Measurements from ENCODE around the gene ADAMTSL4.

The ADAMTSL4 gene

DNA sequence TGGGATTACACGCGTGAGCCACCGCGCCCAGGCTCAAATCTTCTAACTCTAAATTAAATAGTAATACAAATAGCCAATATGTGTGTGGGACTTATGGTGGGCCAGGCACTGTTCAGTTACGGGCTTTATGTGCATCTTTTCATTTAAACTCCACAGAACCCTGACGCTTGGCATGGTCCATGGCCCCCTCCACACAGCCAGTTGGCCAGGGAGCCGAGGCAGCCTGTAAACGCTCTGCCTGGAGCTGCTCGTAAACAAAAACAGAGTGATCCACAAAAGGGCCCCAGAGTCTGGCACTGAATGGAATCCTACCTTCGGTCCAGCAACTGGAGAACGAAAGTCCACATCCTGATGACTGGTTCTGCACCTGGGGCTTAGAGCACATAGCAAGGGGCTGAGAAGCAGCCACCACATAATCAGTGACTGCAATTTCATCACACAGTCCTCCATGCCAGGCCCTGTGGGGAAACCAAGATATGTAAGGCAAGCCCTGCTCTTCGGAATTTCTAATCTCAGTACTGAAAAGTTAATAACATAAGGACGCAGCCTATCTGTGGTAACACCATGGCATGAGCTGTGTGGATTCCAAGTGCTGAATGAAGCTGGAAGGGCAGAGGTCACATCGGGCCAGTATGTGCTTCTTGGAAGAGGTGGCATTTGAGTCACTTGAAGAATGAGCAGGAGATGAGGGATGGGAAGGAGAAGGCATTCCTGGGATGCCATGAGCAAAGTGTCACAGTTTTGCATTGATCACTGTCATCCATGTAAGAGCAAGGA lies 13.5 kb upstream of the ADAMTSL4 start:
- no peak for DNase-seq (ENCODE audit: low read depth)

DNA sequence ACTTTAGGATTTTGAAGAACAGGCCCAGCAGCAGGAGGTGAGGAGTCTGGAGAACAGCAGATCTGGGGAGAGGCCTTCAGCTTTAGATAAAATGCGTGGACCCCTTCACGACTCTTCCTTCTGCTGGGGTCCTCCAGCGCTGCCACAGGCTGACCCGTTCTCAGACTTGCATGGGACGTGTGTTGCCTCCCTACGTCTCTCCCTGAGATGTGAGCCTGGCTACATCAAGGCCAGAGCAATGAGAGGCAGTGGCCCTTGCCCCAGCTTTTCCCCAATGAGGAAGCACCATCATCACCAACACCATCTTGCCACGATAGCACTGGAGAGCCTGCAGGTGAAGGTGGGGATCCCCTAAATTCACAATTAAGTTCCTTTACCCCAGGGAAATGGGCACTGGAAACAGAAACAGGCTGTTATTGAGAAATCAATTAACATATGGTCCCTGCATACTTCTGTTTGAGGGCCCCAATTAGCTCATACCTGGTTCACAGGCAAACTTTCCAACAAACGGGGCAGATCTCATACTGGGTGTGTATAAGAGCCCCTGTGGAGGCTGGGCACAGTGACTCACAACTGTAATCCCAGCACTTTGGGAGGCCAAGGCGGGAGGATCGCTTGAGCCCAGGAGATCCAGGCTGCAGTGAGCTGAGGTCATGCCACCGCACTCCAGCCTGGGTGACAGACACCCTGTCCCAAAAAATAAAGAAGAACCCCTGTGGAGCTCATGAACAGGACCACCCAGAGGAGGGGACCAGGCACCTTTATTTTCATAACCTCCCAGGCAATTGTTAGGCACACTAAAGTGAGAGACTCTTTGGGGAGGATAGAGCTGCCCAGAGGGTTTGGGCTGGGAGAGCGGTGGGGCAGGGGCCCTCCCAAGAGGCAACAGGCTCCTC lies 12.1 kb upstream of the ADAMTSL4 start:
- DNase-seq (ENCODE audit: low read depth): no peak

DNA sequence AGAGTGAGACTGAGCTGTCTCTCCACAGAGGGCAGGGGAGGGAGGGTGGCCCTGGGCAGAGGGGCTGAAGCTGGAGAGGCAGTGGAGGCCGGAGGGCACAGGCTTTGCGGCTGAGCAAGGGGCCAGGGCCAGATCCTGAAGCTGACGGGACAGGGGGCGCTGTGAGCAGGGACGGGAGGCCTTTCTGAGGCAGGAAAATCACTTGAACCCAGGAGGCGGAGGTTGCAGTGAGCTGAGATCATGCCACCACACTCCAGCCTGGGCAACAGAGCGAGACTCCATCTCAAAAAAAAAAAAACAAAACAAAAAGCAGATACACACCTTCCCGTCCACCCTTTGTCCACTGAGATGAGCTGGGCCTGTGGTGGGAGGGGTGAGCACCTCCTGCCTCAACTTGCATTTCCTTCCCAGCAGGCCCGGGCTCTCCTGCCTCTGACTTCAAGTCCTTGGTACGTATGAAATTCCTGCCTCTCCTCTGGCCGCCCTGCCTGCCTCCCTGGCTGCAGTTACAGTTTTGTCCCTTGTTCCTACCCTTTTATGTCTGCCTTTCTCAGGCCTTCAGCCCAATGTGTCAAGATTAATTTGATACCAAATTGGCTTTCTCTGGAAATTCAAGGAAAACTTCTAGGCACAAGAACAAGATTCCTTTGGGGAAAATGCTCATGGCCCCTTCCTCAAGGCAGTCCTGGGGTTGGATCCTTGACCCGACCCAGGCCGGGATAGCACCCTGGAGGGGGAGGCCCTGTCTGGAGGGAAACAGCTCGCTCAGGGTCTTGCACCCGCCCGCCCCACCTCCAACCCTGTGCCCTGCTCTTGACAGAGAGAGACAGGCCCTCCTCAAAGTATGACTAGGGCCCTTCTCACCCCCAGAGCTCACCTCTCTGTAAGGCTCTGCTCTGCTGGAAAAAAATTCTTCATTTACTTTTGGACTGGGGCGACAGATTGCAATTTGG lies 11.2 kb upstream of the ADAMTSL4 start:
- DNase-seq (ENCODE audit: low read depth): no peak

DNA sequence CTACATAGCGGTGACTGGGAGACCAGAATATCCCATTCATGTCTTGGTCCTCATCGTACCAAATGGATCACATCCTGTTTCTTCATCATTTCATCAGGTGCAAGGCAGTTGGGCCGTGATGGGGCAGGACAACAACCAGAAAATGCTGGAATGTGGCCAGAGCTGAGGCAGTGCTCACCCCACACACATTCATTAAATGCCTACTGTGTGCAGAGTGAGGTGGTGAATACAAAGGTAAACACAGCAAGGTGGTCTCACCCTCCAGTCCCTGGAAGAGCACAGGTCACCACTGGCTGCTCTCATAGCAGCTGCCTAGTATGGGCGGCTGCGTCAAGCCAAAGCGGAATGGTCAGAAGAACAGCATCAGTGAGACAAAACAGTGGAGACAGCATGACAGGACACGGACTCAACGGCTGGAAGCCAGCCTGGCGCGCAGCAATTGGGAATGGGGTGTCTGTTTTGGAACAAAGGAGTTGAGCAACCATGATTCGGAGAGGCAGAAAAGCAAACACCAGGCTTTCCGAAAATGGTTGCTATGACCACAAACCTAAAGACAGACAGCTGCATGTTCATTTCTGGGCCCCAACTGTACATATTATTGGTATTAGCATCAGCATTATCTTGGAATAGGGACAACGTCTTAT lies 5.6 kb upstream of the ADAMTSL4 start:
- DNase-seq (ENCODE audit: low read depth): no peak

DNA sequence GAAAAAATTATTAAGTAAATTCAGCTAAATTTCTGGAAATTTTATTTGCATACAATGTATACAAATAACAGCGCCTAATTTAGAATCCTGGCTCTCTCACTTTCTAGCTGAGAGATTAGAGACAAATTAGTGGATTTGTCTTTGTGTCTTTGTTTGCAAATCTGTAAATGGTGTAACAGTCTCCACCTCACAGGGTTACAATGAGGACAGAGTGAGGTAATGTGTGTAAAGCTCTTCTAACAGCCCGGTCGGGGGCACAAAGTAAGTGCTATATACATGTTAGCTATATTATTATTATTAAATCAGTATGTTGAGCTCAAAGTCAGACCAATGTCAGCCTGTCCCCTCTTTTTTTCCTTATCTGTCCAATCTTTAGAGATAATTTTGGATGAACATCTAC lies 5.0 kb upstream of the ADAMTSL4 start:
- no peak for DNase-seq (ENCODE audit: low read depth)

DNA sequence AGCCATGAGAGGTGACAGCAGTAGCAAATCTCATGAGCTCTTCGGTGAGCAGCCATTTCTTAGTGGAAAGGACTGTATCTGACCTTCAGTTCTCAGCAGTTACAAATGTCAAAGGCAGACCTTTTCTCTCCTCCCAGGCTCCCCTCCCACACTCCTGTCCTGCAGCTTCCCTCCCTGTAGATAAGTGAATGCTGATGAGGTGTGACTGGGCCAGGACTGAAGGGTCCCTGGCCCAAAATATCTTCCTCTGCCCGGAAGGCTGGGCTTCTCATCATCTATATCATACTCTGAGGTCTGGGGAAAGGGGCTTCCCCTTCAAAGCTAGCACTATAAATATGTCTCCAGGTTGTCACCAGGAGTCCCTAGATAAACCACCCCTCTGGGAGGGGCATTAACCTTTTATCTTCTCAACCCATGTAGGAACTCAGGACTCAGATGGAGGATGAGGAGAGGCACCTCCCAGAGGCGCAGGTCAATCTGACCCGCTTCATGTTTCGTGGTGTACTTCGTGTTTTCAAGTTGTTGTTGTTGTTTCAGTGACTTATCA lies 3.6 kb upstream of the ADAMTSL4 start:
- DNase-seq (ENCODE audit: low read depth): no peak

DNA sequence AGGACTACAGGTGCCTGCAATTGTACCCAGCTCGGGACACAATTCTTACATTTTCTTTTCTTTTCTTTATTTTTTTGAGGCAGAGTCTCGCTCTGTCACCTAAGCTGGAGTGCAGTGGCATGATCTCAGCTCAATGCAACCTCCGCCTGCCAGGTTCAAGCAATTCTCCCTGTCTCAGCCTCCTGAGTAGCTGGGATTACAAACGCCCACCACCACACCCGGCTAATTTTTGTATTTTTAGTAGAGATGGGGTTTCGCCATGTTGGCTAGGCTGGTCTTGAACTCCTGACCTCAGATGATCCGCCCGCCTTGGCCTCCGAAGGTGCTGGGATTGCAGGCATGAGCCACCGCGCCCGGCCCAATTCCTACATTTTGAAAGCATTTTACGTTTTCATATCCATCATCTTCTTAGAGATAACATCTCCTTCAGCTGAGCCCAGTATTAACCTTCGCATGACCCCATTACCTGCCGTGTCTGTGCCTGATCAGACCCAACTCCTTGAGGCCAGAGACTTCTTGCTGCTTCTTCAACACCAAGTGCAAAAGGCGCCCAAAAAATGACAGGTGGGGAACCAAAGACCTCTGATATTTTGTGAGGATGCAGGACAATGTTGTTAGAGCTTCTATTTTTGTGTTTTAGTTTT lies 2.8 kb upstream of the ADAMTSL4 start:
- no peak for DNase-seq (ENCODE audit: low read depth)

DNA sequence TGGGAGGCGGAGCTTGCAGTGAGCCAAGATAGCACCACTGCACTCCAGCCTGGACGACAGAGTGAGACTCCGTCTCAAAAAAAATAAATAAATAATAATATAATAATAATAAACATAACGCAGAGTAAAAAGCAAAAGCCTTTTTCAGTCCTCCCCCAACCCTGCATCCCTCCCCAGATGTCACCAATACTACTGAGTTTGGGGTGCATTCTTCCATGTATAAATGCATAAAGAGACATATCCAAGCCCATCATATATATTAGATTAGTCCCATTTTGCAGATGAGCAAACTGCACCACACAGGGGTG lies 930 bp upstream of the ADAMTSL4 start:
- no peak for DNase-seq (ENCODE audit: low read depth)

DNA sequence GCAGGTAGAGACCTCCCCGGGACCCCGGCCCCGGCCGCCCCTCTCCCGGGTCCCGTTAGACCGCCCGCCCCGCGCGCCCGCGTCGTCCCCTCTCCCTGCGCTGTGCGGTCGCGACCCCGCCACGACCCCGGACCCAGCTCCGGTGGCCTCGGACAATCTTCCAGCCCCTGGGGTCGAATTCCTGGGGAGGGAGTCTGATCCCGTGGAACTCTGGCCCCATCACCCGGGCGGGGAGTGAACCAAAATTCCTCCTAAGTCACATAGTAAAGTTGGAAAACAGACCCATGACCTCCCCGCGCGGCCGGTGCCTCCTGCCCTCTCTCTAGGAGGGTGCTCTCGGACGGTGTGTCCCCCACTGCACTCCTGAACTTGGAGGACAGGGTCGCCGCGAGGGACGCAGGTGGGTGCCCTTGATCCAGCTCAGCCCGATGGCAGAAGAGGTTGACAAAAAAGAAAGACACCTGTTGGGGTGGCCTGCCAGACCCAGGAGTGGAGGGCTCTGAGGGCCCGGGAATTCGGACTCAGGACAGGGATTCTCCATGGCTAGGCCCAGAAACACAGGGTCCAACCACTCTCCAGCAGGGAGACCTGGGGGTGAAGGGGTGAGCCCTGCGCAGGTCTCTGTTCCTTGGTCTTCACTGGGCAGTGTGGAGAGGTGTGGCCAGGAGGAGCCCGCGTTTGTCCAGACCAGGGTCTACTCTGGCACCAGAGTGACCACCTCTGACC lies 451 bp downstream of the ADAMTSL4 start:
- DNase-seq (ENCODE audit: low read depth): no peak

DNA sequence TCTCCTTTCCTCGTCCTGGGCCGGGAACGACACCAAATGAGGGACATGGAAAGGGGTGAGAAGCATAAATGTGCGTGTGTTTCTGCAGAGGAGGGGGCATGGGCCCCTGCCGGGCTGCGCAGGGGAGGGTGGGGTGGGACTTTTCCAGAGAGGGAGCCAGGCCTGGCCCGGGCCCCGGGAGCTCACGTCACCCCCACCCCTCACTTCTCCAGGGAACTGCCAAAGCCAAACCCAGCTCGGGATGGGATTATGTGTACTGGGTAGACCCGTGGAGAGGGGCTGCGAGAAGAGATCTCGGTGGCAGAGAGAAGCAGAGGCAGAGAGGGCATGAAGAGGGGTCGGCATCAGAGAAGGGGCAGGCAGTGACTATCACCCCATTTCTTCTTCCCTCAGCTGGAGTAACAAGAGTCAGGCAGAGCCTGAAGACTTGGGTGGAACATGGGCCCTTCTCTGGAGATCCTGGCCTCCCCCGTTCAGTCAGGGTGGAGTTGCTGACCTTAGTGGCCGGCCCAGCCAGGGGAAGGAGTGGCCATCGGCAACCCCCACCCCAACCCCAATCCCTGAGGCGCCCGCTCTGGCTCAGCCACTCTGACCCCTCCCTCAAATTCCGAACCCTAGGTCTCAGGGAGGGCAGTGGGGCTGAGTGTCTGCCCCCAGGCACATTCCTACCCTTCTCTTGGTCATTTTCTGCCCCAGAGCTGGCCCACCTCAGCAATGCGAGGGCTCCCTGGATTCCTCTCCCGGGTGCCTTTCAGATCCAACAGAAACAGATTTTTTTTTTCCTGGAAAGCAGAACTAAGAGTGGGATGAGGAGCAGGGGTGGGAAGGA lies 1.2 kb downstream of the ADAMTSL4 start:
- no peak for DNase-seq (ENCODE audit: low read depth)

DNA sequence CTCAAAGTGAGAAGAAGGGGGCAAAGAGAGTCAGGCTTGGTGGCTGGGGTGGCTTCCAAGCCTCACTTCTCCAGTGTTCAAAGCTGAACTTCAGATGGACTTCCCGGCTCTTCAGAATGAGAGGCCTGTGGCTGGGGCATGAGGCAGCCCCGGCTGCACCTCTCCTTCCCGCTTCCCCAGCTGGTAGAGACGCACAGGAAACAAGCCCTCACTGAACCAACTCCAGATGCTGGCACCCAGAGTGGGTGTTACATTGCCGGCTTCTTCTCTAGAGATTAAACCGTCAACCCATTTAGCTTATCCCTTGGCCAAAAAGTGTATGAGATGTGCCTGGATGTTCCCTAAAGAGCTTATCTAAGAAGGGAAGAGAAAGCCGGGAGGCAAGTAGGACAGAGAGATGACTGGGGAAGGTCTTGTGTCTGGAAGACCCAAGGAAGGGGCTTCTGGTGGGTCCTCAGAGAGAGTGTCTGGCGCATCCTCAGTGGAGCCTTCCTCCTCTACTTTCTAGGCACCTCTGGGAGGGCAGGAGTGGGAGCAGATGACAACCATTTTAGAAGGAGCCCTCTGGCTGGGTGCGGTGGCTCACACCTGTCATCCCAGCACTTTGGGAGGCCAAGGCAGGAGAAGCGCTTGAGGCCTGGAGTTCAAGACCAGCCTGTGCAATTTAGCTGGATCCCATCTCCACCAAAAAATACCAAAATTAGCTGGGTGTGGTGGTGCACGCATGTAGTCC lies 2.0 kb downstream of the ADAMTSL4 start:
- no peak for DNase-seq (ENCODE audit: low read depth)

DNA sequence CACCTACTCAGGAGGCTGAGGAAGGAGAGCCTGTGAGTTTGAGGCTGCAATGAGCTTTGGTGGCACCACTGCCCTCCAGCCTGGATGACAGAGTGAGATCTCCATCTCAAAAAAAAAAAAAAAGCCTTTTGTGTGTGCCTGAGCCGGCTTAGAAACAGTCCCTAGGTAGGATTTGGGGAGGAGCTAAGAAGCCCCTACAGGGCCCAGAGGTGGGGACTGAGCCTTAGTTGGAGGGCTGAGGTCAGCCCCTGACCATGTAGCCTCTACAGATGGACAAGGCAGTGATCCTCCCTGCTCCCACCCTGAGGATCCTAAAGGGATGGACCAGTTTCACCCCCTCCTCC lies 2.5 kb downstream of the ADAMTSL4 start:
- no peak for DNase-seq (ENCODE audit: low read depth)

DNA sequence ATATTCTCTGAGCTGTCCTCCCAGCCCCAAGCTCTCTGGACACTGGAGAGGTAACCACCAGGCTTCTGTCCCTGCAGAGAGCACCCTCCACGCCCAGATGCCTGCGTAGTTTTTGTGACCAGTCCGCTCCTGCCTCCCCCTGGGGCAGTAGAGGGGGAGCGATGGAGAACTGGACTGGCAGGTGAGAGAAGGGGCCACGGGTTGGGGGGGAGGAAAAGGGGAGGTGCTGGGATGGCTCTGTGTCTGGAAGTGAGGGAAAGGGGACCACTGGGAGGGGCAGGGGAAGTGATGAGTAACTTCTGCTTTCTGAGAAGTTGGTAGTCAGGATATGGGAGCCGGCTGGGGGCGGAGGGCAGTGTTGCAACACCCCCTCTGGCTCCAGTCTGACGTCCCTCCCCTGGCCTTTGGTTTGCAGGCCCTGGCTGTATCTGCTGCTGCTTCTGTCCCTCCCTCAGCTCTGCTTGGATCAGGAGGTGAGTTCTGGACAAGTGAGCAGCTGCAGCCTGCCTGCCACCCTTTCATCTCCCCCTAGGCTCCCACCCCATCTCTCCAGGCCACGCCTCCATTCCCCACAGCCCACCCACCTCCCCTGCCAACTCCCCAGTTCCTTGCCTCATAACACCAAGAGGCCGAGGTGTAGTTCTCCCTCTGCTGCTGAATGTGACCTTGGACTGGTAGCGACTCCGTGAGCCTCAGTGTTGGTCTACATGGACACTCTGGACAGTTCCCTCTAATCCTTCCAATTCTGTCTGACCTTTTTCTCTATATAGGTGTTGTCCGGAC lies 3.1 kb downstream of the ADAMTSL4 start:
- no peak for DNase-seq (ENCODE audit: low read depth)

DNA sequence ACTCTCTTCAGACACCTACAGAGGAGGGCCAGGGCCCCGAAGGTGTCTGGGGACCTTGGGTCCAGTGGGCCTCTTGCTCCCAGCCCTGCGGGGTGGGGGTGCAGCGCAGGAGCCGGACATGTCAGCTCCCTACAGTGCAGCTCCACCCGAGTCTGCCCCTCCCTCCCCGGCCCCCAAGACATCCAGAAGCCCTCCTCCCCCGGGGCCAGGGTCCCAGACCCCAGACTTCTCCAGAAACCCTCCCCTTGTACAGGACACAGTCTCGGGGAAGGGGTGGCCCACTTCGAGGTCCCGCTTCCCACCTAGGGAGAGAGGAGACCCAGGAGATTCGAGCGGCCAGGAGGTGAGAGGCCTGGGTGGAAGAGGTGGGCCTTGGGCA lies 3.7 kb downstream of the ADAMTSL4 start:
- DNase-seq (ENCODE audit: low read depth): no peak

DNA sequence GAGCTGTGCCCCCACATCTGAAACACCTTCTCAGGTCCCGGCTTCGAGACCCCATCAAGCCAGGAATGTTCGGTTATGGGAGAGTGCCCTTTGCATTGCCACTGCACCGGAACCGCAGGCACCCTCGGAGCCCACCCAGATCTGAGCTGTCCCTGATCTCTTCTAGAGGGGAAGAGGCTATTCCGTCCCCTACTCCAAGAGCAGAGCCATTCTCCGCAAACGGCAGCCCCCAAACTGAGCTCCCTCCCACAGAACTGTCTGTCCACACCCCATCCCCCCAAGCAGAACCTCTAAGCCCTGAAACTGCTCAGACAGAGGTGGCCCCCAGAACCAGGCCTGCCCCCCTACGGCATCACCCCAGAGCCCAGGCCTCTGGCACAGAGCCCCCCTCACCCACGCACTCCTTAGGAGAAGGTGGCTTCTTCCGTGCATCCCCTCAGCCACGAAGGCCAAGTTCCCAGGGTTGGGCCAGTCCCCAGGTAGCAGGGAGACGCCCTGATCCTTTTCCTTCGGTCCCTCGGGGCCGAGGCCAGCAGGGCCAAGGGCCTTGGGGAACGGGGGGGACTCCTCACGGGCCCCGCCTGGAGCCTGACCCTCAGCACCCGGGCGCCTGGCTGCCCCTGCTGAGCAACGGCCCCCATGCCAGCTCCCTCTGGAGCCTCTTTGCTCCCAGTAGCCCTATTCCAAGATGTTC lies 4.3 kb downstream of the ADAMTSL4 start:
- no peak for DNase-seq (ENCODE audit: low read depth)

DNA sequence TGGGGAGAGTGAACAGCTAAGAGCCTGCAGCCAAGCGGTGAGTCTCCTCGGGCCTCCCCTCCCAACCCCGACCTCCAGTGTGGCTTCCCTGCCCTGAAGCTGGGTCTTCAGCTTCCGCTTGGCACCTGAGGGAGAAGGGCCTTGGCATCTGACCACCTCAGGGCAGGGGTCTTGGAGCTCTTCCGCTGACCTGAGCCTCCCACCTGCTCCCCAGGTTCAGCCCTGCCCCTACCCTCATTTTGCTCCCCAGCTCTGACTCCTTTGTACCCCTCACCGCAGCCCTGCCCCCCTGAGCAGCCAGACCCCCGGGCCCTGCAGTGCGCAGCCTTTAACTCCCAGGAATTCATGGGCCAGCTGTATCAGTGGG lies 4.9 kb downstream of the ADAMTSL4 start:
- DNase-seq (ENCODE audit: low read depth): no peak

DNA sequence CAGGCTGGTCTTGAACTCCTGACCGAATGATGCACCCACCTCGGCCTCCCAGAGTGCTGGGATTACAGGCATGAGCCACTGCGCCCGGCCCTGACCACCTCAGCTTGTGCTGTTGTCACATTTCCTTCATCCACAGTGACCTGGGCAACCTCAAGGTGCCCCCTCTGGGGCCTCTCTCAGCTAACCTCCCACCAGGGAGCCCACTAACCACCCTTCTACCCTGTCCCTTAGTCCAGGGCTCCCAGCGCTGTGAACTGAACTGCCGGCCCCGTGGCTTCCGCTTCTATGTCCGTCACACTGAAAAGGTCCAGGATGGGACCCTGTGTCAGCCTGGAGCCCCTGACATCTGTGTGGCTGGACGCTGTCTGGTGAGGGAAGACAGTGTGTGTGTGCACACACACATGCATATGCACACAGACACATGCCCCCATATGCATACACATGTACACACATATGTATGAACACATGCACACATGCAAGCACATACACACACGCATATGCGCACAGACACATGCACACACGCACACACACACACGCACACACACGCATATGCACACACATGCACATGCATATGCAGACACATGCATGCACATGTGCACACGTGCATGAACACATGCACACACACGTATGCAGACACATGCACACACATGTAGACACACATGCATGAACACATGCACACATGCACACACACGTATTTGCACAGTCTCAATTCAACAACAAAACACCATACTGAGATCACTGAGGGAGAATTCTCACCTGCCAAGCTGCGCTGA lies 6.2 kb downstream of the ADAMTSL4 start:
- no peak for DNase-seq (ENCODE audit: low read depth)
